PC-9 (cell line): ENCODE data around the gene THAP11. TPM values are rescaled to one million over a fixed set of nuclear protein-coding genes. Genes with fewer than 3 reads are reported as not detected.

Source experiments
- Bru-seq: library from RNA; stranded (reverse); fragments of 400-500 nt; gene quantifications from one replicate; lab custom pipeline; 2021; lab: Mats Ljungman, UMichigan
- BruChase-seq, 2 experiments: library from RNA; stranded (reverse); fragments of 400-500 nt; gene quantifications; one replicate each; lab custom pipeline; 2021; lab: Mats Ljungman, UMichigan
- BruUV-seq: library from RNA; stranded (reverse); fragments of 400-500 nt; replicated peaks from 2 replicates; lab custom pipeline; 2021; lab: Mats Ljungman, UMichigan
- CTCF ChIA-PET: fragments of 300-600 bp; sonication (Branson Sonifier 250); formaldehyde crosslinking; loops from one replicate; lab custom pipeline; 2022; ENCODE audit warnings: antibody characterized with exemption; lab: Charles Lee
- POLR2A ChIA-PET: fragments of 300-600 bp; sonication (Branson Sonifier 250); formaldehyde crosslinking; loops from one replicate; lab custom pipeline; 2022; ENCODE audit warnings: antibody characterized with exemption; ENCODE audit not compliant: unreplicated experiment; lab: Charles Lee
- DNase-seq, 2 experiments: peaks; one replicate each; pipeline versions ENCODE4 v3.0.0 to v3.0.0-alpha.2; 2015 to 2022; ENCODE audit warnings: mixed read lengths in 1 of 2
- H2AFZ ChIP-seq: fragments of 200-600 bp; sonication (generic); 2 replicates; pipeline ENCODE4 v1.8.1; 2017; ENCODE audit warnings: antibody characterized with exemption
- H3F3A ChIP-seq: fragments of 200-600 bp; sonication (generic); 2 replicates; pipeline ENCODE4 v1.8.1; 2017; ENCODE audit warnings: antibody characterized with exemption, mild to moderate bottlenecking, low read depth; ENCODE audit not compliant: insufficient read depth
- H3K27ac ChIP-seq: fragments of 200-600 bp; sonication (generic); 2 replicates; pipeline ENCODE4 v1.6.1; 2016; ENCODE audit warnings: mixed run types
- H3K27me3 ChIP-seq: fragments of 200-600 bp; sonication (generic); 2 replicates; pipeline ENCODE4 v1.6.1; 2016; ENCODE audit warnings: low read depth, mixed run types; ENCODE audit not compliant: insufficient read depth
- H3K36me3 ChIP-seq: fragments of 200-600 bp; sonication (generic); 2 replicates; pipeline ENCODE4 v1.6.1; 2016; ENCODE audit warnings: low read depth, mixed run types
- H3K4me1 ChIP-seq: fragments of 200-600 bp; sonication (generic); replicated peaks from 2 replicates; pipeline ENCODE4 v1.6.1; 2016; ENCODE audit warnings: mixed run types; ENCODE audit not compliant: insufficient read depth
- H3K4me2 ChIP-seq: fragments of 200-600 bp; sonication (generic); 2 replicates; pipeline ENCODE4 v1.6.1; 2017; ENCODE audit warnings: mixed run types
- H3K4me3 ChIP-seq: fragments of 200-600 bp; sonication (generic); 2 replicates; pipeline ENCODE4 v1.6.1; 2016; ENCODE audit warnings: mixed run types
- H3K79me2 ChIP-seq: fragments of 200-600 bp; sonication (generic); 2 replicates; pipeline ENCODE4 v1.6.1; 2017; ENCODE audit warnings: low read depth, mixed run types
- H3K9me2 ChIP-seq: fragments of 200-600 bp; sonication (generic); 2 replicates; pipeline ENCODE4 v1.8.1; 2017; ENCODE audit warnings: mild to moderate bottlenecking; ENCODE audit not compliant: insufficient read depth
- H3K9me3 ChIP-seq: fragments of 200-600 bp; sonication (generic); 2 replicates; pipeline ENCODE4 v1.8.1; 2016; ENCODE audit warnings: low read depth; ENCODE audit not compliant: insufficient read depth
- H4K20me1 ChIP-seq: fragments of 200-600 bp; sonication (generic); 2 replicates; pipeline ENCODE4 v1.8.1; 2017; ENCODE audit not compliant: insufficient read depth
- EZH2 ChIP-seq: fragments of 200-600 bp; sonication (generic); IDR thresholded peaks from 2 replicates; pipeline ENCODE4 v1.8.0; 2017; ENCODE audit warnings: antibody characterized with exemption, low read depth
- intact Hi-C: fragments of 100-400 bp; cut with micrococcal nuclease; formaldehyde crosslinking; loops from one replicate; pipeline ENCODE4 v1.10.0; 2022; ENCODE audit not compliant: unreplicated experiment
- long read RNA-seq: library from polyadenylated mRNA; stranded (forward); transcript quantifications from one replicate; pipeline ENCODE4 v2.0.0, GENCODE V29; 2022
- total RNA-seq: library from RNA; stranded (reverse); gene quantifications from 2 replicates; pipeline ENCODE4 v1.2.3, GENCODE V29; 2021
- TF ChIP-seq, protein P1 (sequence below): fragments of 200-600 bp; sonication (generic); conservative IDR thresholded peaks from 2 replicates; pipeline ENCODE4 v1.6.1; 2017; ENCODE audit warnings: mixed run types, antibody characterized with exemption, mild to moderate bottlenecking, moderate library complexity

THAP11 gene
- total RNA-seq (18.9 and 23.2 TPM in 2 replicates), Bru-seq, nascent RNA (percentile 41 among the genes with signal in this experiment), BruChase-seq, experiment 1, labeled RNA remaining after a 2-hour chase (percentile 72 among the genes with signal in this experiment), BruChase-seq, experiment 2, labeled RNA remaining after a 6-hour chase (percentile 83 among the genes with signal in this experiment)
- long read RNA-seq, transcript THAP11-201 (1 exons, 2,114 nt), result major isoform, 61 of 61 reads
- long read RNA-seq, partial matches to known transcripts, result 0 of 61 reads
- long read RNA-seq, other reads (novel, unspliced or antisense), result 0 of 61 reads

DNA sequence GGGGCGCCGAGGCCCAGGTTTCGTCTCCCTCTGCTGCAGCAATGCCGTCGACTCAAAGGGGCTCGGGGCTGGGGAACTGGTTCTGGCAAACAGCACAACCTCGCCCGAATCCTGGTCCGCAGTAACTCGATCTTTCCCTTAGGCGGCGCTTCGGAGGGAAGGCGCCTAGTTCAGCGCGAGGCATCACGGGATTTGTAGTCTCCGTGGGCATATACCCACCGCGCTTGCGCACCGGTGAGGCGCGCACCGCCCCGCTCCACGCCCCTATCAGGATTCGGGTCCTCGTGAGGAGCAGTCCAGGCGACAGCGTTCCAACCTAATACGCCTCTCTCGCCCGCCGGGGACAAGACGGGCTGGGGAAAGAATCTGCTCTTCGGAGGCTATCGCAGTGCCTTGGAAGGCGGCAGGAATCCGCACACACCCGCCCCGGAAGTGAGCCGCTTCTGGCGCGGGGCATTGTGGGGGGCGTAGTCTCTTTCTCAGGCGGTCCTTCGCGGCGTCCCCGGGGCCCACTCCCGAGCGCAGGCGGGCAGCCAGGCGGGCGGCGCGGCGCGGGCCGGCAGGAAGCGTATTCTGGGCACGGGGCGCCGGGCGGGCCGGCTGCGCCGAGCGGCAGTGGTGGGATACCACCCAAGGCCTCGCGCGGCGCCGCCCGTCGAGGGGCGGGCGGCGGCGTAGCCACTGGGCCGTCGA, at the start of gene THAP11:
TSS of gene THAP11 (plus strand) at position 505 of the 693 bp plus-strand sequence. CDS start 235 bp downstream, outside the sequence.
- peak within 1 kb of the TSS; percentile 75 for H3K4me3 ChIP-seq
- no peaks in the 10 kb centered on the region for H3K9me2 ChIP-seq
- H3K4me1 ChIP-seq, result peaks cover 39% of the 10 kb centered on the region
- no TSS peak for BruUV-seq
- H3K9me3 ChIP-seq, result no peaks in the 10 kb centered on the region
- intact Hi-C loops, result no loop called here
- ChIA-PET CTCF (no interaction called here), POLR2A (no interaction called here)
- H3K27me3 ChIP-seq, result no peaks in the 10 kb centered on the region
- no peaks in the 10 kb centered on the region for H3K36me3 ChIP-seq
- H3K4me2 ChIP-seq, result peak within 1 kb of the TSS; percentile 74
- peak within 1 kb of the TSS; percentile 76 for H3K27ac ChIP-seq
- no peak for TF ChIP-seq EZH2
- TF ChIP-seq, protein P1, sequence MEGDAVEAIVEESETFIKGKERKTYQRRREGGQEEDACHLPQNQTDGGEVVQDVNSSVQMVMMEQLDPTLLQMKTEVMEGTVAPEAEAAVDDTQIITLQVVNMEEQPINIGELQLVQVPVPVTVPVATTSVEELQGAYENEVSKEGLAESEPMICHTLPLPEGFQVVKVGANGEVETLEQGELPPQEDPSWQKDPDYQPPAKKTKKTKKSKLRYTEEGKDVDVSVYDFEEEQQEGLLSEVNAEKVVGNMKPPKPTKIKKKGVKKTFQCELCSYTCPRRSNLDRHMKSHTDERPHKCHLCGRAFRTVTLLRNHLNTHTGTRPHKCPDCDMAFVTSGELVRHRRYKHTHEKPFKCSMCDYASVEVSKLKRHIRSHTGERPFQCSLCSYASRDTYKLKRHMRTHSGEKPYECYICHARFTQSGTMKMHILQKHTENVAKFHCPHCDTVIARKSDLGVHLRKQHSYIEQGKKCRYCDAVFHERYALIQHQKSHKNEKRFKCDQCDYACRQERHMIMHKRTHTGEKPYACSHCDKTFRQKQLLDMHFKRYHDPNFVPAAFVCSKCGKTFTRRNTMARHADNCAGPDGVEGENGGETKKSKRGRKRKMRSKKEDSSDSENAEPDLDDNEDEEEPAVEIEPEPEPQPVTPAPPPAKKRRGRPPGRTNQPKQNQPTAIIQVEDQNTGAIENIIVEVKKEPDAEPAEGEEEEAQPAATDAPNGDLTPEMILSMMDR, result peak; percentile 84
- H4K20me1 ChIP-seq, result no peaks in the 10 kb centered on the region
- peak within 1 kb of the TSS; percentile 87 for H2AFZ ChIP-seq
- peak; percentile 83 to 94 for DNase-seq
- peaks cover 16% of the 10 kb centered on the region for H3F3A ChIP-seq
- peaks cover 35% of the 10 kb centered on the region for H3K79me2 ChIP-seq

DNA sequence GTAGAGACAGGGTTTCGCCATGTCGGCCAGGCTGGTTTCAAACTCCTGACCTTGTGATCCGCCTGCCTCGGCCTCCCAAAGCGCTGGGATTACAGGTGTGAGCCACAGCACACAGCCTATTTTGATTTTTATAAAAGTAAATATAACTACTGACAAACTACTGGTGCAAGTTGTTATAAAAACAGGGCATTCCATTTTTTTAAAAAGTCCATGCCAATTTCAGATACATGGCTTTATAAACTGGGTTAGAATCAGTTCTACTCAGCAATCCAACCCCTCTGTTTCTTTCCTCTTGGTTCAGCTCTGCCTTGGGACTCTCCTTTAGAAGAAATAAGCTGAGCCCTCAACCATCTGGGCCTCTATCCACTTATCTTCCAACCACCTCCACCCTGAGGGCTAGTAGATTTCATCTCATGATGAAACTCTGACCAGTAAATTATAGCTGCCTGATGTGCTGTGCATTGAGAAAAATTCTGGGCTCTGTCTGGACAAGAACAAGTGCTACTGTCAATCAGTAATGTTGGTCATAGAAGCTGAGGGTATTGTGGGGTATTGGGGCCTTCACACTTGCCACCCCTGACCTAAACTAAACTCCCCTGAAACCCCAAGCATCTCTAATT, 45.9 kb upstream of the THAP11 start:
- no peaks in the 10 kb centered on the region for H3K9me3 ChIP-seq
- BruUV-seq, result no TSS peak
- TF ChIP-seq, protein P1, result no peak
- no peak for TF ChIP-seq EZH2
- no peaks in the 10 kb centered on the region for H3K9me2 ChIP-seq
- H2AFZ ChIP-seq, result no peak overlapping the region
- H3K27me3 ChIP-seq, result no peaks in the 10 kb centered on the region
- H3K36me3 ChIP-seq, result no peaks in the 10 kb centered on the region
- intact Hi-C loops, result no loop called here
- H3K27ac ChIP-seq, result no peak overlapping the region
- H3K4me2 ChIP-seq, result no peak overlapping the region
- no peaks in the 10 kb centered on the region for H3K4me1 ChIP-seq
- H3F3A ChIP-seq, result no peaks in the 10 kb centered on the region
- DNase-seq, result no peak
- peaks cover 16% of the 10 kb centered on the region for H3K79me2 ChIP-seq
- H4K20me1 ChIP-seq, result no peaks in the 10 kb centered on the region
- CTCF ChIA-PET, result interaction anchor here (0.6 kb wide), 1 partner anchor 18 kb away, joined by 4 read pairs; no protein-coding TSS in a partner anchor
- no peak overlapping the region for H3K4me3 ChIP-seq
- POLR2A ChIA-PET, result interaction anchor here (0.5 to 0.6 kb wide), 2 partner anchors 8 to 231 kb away, joined by 3 read pairs; no protein-coding TSS in a partner anchor

DNA sequence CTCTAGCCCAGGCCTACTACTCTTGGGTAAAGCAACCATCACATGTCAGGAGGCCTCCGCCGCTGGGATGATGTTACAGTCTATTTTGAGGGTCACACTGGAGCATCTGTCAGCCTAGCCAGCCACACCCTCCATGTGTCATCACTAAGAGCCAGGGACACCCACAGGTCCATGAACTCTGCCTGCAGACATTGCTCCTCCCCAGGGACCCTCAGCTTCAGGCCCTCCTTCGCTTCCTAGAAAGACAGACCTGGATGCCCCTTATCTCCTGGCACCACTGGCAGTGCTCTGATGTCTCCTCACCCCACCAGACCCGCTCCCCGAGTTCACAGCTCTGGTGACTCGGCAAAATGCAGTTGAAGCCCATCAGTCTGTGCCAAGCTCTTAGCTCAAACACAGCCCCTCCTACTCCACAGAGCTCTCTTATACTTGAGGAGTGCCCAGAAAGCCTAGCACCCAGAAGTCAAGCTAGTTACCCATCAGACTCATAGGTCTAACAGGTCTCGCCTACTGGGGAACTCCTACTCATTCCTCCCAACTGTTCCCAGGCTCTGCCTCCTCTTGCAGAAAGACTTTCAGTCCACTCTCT, 41.7 kb upstream of the THAP11 start:
- no peak overlapping the region for H2AFZ ChIP-seq
- CTCF ChIA-PET, result no interaction called here

More for the DNA sequence above, 41.7 kb upstream of the THAP11 start:
- no peaks in the 10 kb centered on the region; the same call in 1 of the 2 replicates for H4K20me1 ChIP-seq
- POLR2A ChIA-PET, result no interaction called here
- DNase-seq, result no peak
- BruUV-seq, result no TSS peak
- no peaks in the 10 kb centered on the region for H3F3A ChIP-seq
- H3K79me2 ChIP-seq, result peaks cover 49% of the 10 kb centered on the region
- no peak overlapping the region for H3K4me3 ChIP-seq
- no peak overlapping the region for H3K4me2 ChIP-seq
- no peaks in the 10 kb centered on the region for H3K9me2 ChIP-seq
- no peaks in the 10 kb centered on the region for H3K27me3 ChIP-seq
- intact Hi-C loops, result no loop called here
- TF ChIP-seq, protein P1, result no peak
- TF ChIP-seq EZH2, result no peak
- H3K4me1 ChIP-seq, result peaks cover 8% of the 10 kb centered on the region
- H3K27ac ChIP-seq, result no peak overlapping the region
- peaks cover 6% of the 10 kb centered on the region; the same call in 1 of the 2 replicates for H3K36me3 ChIP-seq
- H3K9me3 ChIP-seq, result no peaks in the 10 kb centered on the region
